ENCODE results near the gene MTOR.
"Not testable (repeated sequence)": the region's sequence is repeated elsewhere in the genome, so short reads cannot be mapped to it uniquely, and the experiment has no call there.

MTOR gene

GRCh38 chr1:11178021-11179015 lies 84.0 kb downstream of the MTOR start:
- peak; percentile 65 for DNase-seq

- no peak for DNase-seq
Measured at GRCh38 chr1:11176081-11176706, 86.2 kb downstream of the MTOR start.

GRCh38 chr1:11175461-11175860 lies 86.9 kb downstream of the MTOR start:
- DNase-seq = no peak

- DNase-seq = no peak
Measured at GRCh38 chr1:11174261-11174942, 87.9 kb downstream of the MTOR start.

- DNase-seq = no peak
Measured at GRCh38 chr1:11170102-11170501, 92.2 kb downstream of the MTOR start.

GRCh38 chr1:11169202-11169601 lies 93.1 kb downstream of the MTOR start:
- no peak for DNase-seq

- DNase-seq = no peak
Measured at GRCh38 chr1:11168731-11169130, 93.6 kb downstream of the MTOR start.

GRCh38 chr1:11166744-11167143 lies 95.6 kb downstream of the MTOR start:
- not testable (repeated sequence) for DNase-seq

GRCh38 chr1:11162752-11163151 lies 99.6 kb downstream of the MTOR start:
- DNase-seq = not testable (repeated sequence)

- DNase-seq = peak; percentile 36
Measured at GRCh38 chr1:11158720-11159321, 103.5 kb downstream of the MTOR start.

- no peak for DNase-seq
Measured at GRCh38 chr1:11158291-11158690, 104.1 kb downstream of the MTOR start.

- peak; percentile 95 for DNase-seq
Measured at GRCh38 chr1:11157867-11158266, 104.5 kb downstream of the MTOR start.

GRCh38 chr1:11157394-11157793 lies 105.0 kb downstream of the MTOR start:
- DNase-seq = peak; percentile 77

GRCh38 chr1:11156963-11157362 lies 105.4 kb downstream of the MTOR start:
- no peak for DNase-seq

- no peak for DNase-seq
Measured at GRCh38 chr1:11156441-11156840, 105.9 kb downstream of the MTOR start.

GRCh38 chr1:11153184-11153583 lies 109.2 kb downstream of the MTOR start:
- no peak for DNase-seq

- DNase-seq = no peak
Measured at GRCh38 chr1:11152755-11153154, 109.6 kb downstream of the MTOR start.

GRCh38 chr1:11151826-11152612 lies 110.3 kb downstream of the MTOR start:
- DNase-seq = no peak

GRCh38 chr1:11151114-11151513 lies 111.2 kb downstream of the MTOR start:
- DNase-seq = no peak

GRCh38 chr1:11150326-11150725 lies 112.0 kb downstream of the MTOR start:
- no peak for DNase-seq

- DNase-seq = no peak
Measured at GRCh38 chr1:11147197-11147770, 115.1 kb downstream of the MTOR start.

GRCh38 chr1:11145741-11146140 lies 116.6 kb downstream of the MTOR start:
- DNase-seq = no peak
